Spleen (tissue), 7 donors: Measurements from ENCODE around the gene DCUN1D3.

Experiments
- CTCF ChIP-seq, 11 experiments: fragments of 200-600 bp in 7 of 11; fragments of 450-650 bp in 4 of 11; sonication (generic) in 4 of 11; IDR thresholded peaks in 8 of 11; conservative IDR thresholded peaks in 3 of 11; 1 replicate in 7 of 11; 2 replicates in 4 of 11; pipeline versions ENCODE4 v1.4.0 to v1.8.0; 2016 to 2021; ENCODE audit warnings: antibody characterized with exemption in 11 of 11, inconsistent platforms in 4 of 11, mild to moderate bottlenecking in 1 of 11
- POLR2A ChIP-seq, 3 donors: fragments of 450-650 bp; IDR thresholded peaks; one replicate each; pipeline ENCODE4 v1.5.1; 2017; ENCODE audit warnings: antibody characterized with exemption in 3 of 3, mild to moderate bottlenecking in 1 of 3
- donor health status: DM: no; HTN: no; CAD: no; lungs with moderate emphysema.
- donor health status: DM: no; HTN: no; CAD: no.
- donor health status: DM: no; HTN: no; CAD: no.

- TF ChIP-seq CTCF (IDR thresholded peaks at IDR 0.05 in 8 of 11, conservative IDR thresholded peaks at IDR 0.05 in 3 of 11) (no peak), POLR2A (IDR thresholded peaks at IDR 0.05) (no peak)
Measured at GRCh38 chr16:20854963-20855362, 45.2 kb downstream of the DCUN1D3 start.
